Vagina (tissue), 2 donors: ENCODE data around the gene FIBCD1.

Experiments
- POLR2A ChIP-seq, 2 donors: fragments of 450-650 bp; IDR thresholded peaks; one replicate each; pipeline ENCODE4 v1.6.1; 2017; ENCODE audit warnings: antibody characterized with exemption in 2 of 2, mild to moderate bottlenecking in 2 of 2, moderate library complexity in 2 of 2
- POLR2AphosphoS5 ChIP-seq, 2 donors: sonication (generic); formaldehyde crosslinking; IDR thresholded peaks; one replicate each; pipeline ENCODE4 v1.9.0; 2017; ENCODE audit warnings: antibody characterized with exemption in 2 of 2, mild to moderate bottlenecking in 2 of 2, low read depth in 1 of 2; ENCODE audit not compliant: insufficient read depth in 1 of 2
- TF ChIP-seq, protein P1 (sequence below), 3 experiments: fragments of 450-650 bp in 2 of 3; fragments of 200-600 bp in 1 of 3; sonication (generic) in 1 of 3; IDR thresholded peaks; one replicate each; pipeline ENCODE4 v1.5.1; 2017 to 2019; ENCODE audit warnings: antibody characterized with exemption in 3 of 3, mild to moderate bottlenecking in 2 of 3, moderate library complexity in 2 of 3

DNA sequence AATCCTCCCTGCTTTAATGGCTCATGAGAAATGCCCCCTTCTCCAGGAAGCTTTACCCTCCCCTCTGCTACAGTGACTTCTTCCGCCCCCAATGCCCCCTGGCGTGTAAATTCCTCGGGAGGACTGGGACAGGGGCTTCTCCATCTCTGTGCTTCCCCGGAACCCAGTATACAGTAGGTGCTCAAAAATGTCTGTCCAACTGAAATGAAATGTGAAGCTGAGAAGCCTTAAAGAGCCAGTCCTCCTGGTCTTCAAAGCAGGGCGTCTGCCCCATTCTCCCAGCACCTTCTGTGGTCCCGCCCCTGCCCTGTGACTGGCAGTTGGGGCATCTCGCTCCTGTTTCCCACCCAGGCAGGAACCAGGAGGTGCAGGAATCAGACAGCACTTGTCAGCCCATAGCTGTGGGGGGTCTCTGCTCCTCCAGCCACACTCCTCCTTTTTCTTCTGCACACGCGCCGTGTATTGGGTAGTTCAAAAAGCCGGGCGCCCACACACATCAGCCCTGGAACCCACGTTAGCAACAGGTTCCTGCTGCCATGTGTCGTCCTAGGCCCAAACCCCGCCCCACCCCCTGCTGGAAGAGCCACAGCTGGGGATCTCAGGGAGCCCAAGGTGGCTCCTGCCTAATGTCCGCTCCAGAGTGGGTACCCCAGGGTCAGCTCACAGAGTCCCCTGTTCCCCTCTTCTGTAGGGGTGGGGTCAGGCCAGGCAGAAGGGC is 16.0 kb downstream of the FIBCD1 start:
- TF ChIP-seq, protein P1, sequence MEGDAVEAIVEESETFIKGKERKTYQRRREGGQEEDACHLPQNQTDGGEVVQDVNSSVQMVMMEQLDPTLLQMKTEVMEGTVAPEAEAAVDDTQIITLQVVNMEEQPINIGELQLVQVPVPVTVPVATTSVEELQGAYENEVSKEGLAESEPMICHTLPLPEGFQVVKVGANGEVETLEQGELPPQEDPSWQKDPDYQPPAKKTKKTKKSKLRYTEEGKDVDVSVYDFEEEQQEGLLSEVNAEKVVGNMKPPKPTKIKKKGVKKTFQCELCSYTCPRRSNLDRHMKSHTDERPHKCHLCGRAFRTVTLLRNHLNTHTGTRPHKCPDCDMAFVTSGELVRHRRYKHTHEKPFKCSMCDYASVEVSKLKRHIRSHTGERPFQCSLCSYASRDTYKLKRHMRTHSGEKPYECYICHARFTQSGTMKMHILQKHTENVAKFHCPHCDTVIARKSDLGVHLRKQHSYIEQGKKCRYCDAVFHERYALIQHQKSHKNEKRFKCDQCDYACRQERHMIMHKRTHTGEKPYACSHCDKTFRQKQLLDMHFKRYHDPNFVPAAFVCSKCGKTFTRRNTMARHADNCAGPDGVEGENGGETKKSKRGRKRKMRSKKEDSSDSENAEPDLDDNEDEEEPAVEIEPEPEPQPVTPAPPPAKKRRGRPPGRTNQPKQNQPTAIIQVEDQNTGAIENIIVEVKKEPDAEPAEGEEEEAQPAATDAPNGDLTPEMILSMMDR (IDR thresholded peaks at IDR 0.05) = no peak
- no peak for TF ChIP-seq POLR2A (IDR thresholded peaks at IDR 0.05)
- no peak for TF ChIP-seq POLR2AphosphoS5 (IDR thresholded peaks at IDR 0.05; ENCODE audit: insufficient read depth in 1 of 2, low read depth in 1 of 2)
